HG02798 (cell line): ENCODE results near the gene RBBP8NL.

Experiments
- ATAC-seq: cut with Tn5 transposase; IDR thresholded peaks from one replicate; pipeline ENCODE4 v1.9.1; 2021; ENCODE audit warnings: mild to moderate bottlenecking; ENCODE audit not compliant: unreplicated experiment, poor library complexity

RBBP8NL gene

GRCh38 chr20:62366370-62367135, 60.8 kb downstream of the RBBP8NL start:
- no peak for ATAC-seq

GRCh38 chr20:62365814-62366369, 61.4 kb downstream of the RBBP8NL start:
- no peak for ATAC-seq

GRCh38 chr20:62364911-62365736, 62.2 kb downstream of the RBBP8NL start:
- ATAC-seq, result no peak

- ATAC-seq, result no peak
Observed at GRCh38 chr20:62363920-62364851, 63.2 kb downstream of the RBBP8NL start.

GRCh38 chr20:62362991-62363919, 64.1 kb downstream of the RBBP8NL start:
- ATAC-seq, result no peak

GRCh38 chr20:62362590-62362940, 64.8 kb downstream of the RBBP8NL start:
- no peak for ATAC-seq

GRCh38 chr20:62361799-62362589, 65.3 kb downstream of the RBBP8NL start:
- no peak for ATAC-seq

- ATAC-seq, result no peak
Observed at GRCh38 chr20:62360854-62361798, 66.2 kb downstream of the RBBP8NL start.
